Gastrocnemius medialis (tissue), 4 donors: ENCODE results near the gene AK8. TPM values are rescaled to one million over a fixed set of nuclear protein-coding genes. Genes with fewer than 3 reads are reported as not detected.

Experiments used
- ATAC-seq, 2 donors: fragments of 150-250 bp; one replicate each; pipeline ENCODE4 v1.9.1; 2016
- DNase-seq, 2 donors: peaks; one replicate each; pipeline ENCODE4 v3.0.0-alpha.2; 2019
- H3K27ac ChIP-seq, 4 donors: fragments of 200-600 bp; sonication (generic); 1 replicate in 1 of 4; 2 replicates in 3 of 4; pipeline ENCODE4 v1.5.1; 2016 to 2018; ENCODE audit warnings: mild to moderate bottlenecking in 2 of 4, moderate library complexity in 1 of 4
- H3K27me3 ChIP-seq, 3 donors: fragments of 200-600 bp; sonication (generic) in 2 of 3; 1 replicate in 1 of 3; 2 replicates in 2 of 3; pipeline versions ENCODE4 v1.5.1 to v1.6.0; 2016 to 2019; ENCODE audit warnings: mild to moderate bottlenecking in 1 of 3, moderate library complexity in 1 of 3
- H3K36me3 ChIP-seq, 2 donors: fragments of 200-600 bp; sonication (generic) in 1 of 2; one replicate each; pipeline ENCODE4 v1.5.1; 2017 to 2018
- H3K4me1 ChIP-seq, 2 donors: fragments of 200-600 bp; sonication (generic) in 1 of 2; one replicate each; pipeline ENCODE4 v1.5.1; 2016 to 2017; ENCODE audit warnings: mild to moderate bottlenecking in 2 of 2
- H3K4me3 ChIP-seq, 4 donors: fragments of 200-600 bp; sonication (generic) in 3 of 4; 1 replicate in 1 of 4; 2 replicates in 3 of 4; pipeline ENCODE4 v1.5.1; 2016 to 2019; ENCODE audit warnings: mild to moderate bottlenecking in 2 of 4
- H3K9me3 ChIP-seq, 3 donors: fragments of 200-600 bp; sonication (generic) in 2 of 3; 1 replicate in 1 of 3; 2 replicates in 2 of 3; pipeline ENCODE4 v1.5.1; 2016 to 2019
- CTCF ChIP-seq, 5 experiments: fragments of 450-650 bp in 3 of 5; fragments of 200-600 bp in 2 of 5; sonication (generic) in 2 of 5; IDR thresholded peaks in 4 of 5; conservative IDR thresholded peaks in 1 of 5; 1 replicate in 4 of 5; 2 replicates in 1 of 5; pipeline ENCODE4 v1.5.1; 2016 to 2019; ENCODE audit warnings: antibody characterized with exemption in 5 of 5, mild to moderate bottlenecking in 3 of 5, moderate library complexity in 3 of 5
- POLR2A ChIP-seq, 2 donors: fragments of 450-650 bp; IDR thresholded peaks; one replicate each; pipeline ENCODE4 v1.6.1; 2017; ENCODE audit warnings: antibody characterized with exemption in 2 of 2, mild to moderate bottlenecking in 2 of 2, moderate library complexity in 2 of 2
- in situ Hi-C, 4 donors: fragments of 200-750 bp; cut with MboI; loops; one replicate each; pipeline versions ENCODE4 v1.15.0 to v1.8.0; 2017; ENCODE audit warnings: low sequenced_read_pairs in 4 of 4
- intact Hi-C: fragments of 100-400 bp; cut with DNase I; formaldehyde crosslinking; loops from one replicate; pipeline ENCODE4 v1.15.1; 2023; ENCODE audit warnings: low total_unique reads
- total RNA-seq, 4 donors: library from RNA; depleted of rRNA; stranded (reverse); fragments of >200 nt; gene quantifications; one replicate each; pipeline versions ENCODE4 v1.1.0 to v1.2.3, GENCODE V29; 2016

The AK8 gene
- total RNA-seq, 4 donors from 2014 or later = not detected

GRCh38 chr9:132728071-132728470, 150.0 kb downstream of the AK8 start:
- Histone ChIP-seq H3K36me3 (no peaks in the 10 kb centered on the region), H3K9me3 (no peaks in the 10 kb centered on the region), H3K27me3 (peaks cover 0 to 18% (median 11%) of the 10 kb centered on the region in 3 donors), H3K4me3 (no peak overlapping the region), H3K27ac (no peak overlapping the region), H3K4me1 (no peaks in the 10 kb centered on the region)
- ATAC-seq (no peak), DNase-seq (no peak)
- intact Hi-C loops (no loop called here), in situ Hi-C loops (no loop called here)
- TF ChIP-seq CTCF (IDR thresholded peaks at IDR 0.05 in 4 of 5, conservative IDR thresholded peaks at IDR 0.05 in 1 of 5) = no peak
- TF ChIP-seq POLR2A (IDR thresholded peaks at IDR 0.05) = no peak

DNA sequence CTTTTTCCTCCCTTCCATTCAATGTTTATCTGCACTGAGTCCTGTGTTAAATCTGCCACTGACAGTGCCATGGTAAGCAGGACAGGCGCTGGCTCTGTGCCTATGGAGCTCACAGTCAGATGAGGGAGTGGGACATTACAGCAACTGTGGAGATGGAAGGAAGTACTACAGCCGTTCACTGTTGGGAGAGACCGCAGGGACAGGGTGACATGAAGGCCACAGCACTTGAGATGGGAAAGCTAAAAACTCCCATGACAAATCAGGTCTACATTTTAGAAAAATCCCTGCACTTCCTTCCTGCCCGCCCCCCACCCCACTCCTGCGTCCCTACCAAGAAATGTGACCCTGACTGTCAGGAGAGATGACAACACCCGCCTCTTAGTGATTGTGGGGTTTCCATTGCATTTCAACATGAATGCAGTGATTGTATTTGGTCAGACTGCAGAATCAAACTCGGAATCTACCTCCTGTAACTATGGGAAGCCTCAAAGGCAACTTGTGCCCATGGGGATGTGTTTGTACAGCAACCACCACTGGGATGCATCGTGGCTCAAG, 151.4 kb downstream of the AK8 start:
- Histone ChIP-seq H3K4me3 (no peak overlapping the region), H3K27me3 (peaks cover 0 to 17% (median 11%) of the 10 kb centered on the region in 3 donors), H3K4me1 (no peaks in the 10 kb centered on the region), H3K36me3 (no peaks in the 10 kb centered on the region), H3K27ac (no peak overlapping the region), H3K9me3 (no peaks in the 10 kb centered on the region)
- ATAC-seq = no peak
- TF ChIP-seq CTCF (IDR thresholded peaks at IDR 0.05 in 4 of 5, conservative IDR thresholded peaks at IDR 0.05 in 1 of 5) (no peak), POLR2A (IDR thresholded peaks at IDR 0.05) (no peak)
- intact Hi-C loops = no loop called here
- in situ Hi-C loops = no loop called here
- DNase-seq = no peak

DNA sequence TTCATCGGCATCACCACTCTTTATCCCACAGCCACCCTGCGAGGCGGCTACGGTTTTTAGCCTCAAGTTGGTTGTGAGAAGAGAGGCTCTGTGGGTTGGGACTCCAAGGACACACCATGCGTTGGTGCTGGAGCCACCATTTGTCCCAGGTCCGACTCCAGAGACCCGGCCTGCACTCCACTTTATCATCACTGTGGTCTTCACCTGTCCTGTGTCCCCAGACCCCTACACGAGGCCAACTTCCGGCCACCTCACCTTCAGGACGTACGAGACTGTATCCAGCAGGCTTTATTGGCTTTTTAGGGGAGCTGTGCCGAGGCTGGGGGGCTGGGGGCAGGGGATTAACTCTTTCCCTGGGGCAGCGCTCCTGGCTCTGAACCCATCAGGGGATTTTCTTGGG, 152.8 kb downstream of the AK8 start:
- DNase-seq (no peak), ATAC-seq (no peak)
- Histone ChIP-seq H3K4me1 (no peaks in the 10 kb centered on the region), H3K9me3 (no peaks in the 10 kb centered on the region), H3K4me3 (no peak overlapping the region), H3K27ac (no peak overlapping the region), H3K36me3 (no peaks in the 10 kb centered on the region), H3K27me3 (peaks cover 0 to 13% (median 13%) of the 10 kb centered on the region in 3 donors)
- intact Hi-C loops = no loop called here
- in situ Hi-C loops = no loop called here
- TF ChIP-seq POLR2A (IDR thresholded peaks at IDR 0.05) (no peak), CTCF (IDR thresholded peaks at IDR 0.05 in 4 of 5, conservative IDR thresholded peaks at IDR 0.05 in 1 of 5) (no peak)

DNA sequence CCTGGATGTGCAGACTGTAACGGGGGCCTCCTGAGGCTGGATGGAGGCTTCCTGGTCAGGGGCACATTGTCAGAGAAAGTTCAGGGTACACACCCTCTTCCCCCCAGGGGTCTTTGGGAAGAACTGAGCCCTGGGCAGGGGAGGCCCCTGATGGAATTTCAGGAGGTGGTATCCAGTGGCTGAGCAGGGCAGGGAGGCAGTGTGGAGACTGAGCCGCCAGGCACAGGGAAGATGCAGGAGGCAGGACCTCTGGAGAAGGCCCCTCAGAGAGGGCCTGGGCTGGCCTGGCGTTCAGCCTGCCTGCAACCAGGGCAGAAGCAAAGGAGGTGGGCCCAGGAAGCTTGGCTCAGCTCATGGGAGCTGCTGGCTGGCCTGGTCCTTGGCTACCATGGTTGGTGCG, 154.3 kb downstream of the AK8 start:
- ATAC-seq (no peak), DNase-seq (no peak)
- H3K4me3 ChIP-seq = no peak overlapping the region
- no peak overlapping the region for H3K27ac ChIP-seq
- intact Hi-C loops = no loop called here
- in situ Hi-C loops = no loop called here
- no peak for TF ChIP-seq POLR2A (IDR thresholded peaks at IDR 0.05)
- no peak for TF ChIP-seq CTCF (IDR thresholded peaks at IDR 0.05 in 4 of 5, conservative IDR thresholded peaks at IDR 0.05 in 1 of 5)
- no peaks in the 10 kb centered on the region for H3K36me3 ChIP-seq
- no peaks in the 10 kb centered on the region for H3K4me1 ChIP-seq
- no peaks in the 10 kb centered on the region for H3K9me3 ChIP-seq
- H3K27me3 ChIP-seq = peaks cover 0 to 22% (median 16%) of the 10 kb centered on the region in 3 donors

GRCh38 chr9:132722564-132723065, 155.5 kb downstream of the AK8 start:
- H3K4me1 ChIP-seq = no peaks in the 10 kb centered on the region
- DNase-seq = no peak
- in situ Hi-C loops (no loop called here), intact Hi-C loops (no loop called here)
- TF ChIP-seq CTCF (IDR thresholded peaks at IDR 0.05 in 4 of 5, conservative IDR thresholded peaks at IDR 0.05 in 1 of 5) = no peak
- TF ChIP-seq POLR2A (IDR thresholded peaks at IDR 0.05) = no peak
- peaks cover 0 to 19% (median 18%) of the 10 kb centered on the region in 3 donors for H3K27me3 ChIP-seq
- no peaks in the 10 kb centered on the region for H3K36me3 ChIP-seq
- no peak overlapping the region for H3K4me3 ChIP-seq
- no peaks in the 10 kb centered on the region for H3K9me3 ChIP-seq
- H3K27ac ChIP-seq = no peak overlapping the region
- ATAC-seq = no peak
